HCT116 (cell line): ENCODE measurements around the gene ANKRD36C. TPM values are rescaled to one million over a fixed set of nuclear protein-coding genes. Genes with fewer than 3 reads are reported as not detected.
"Not testable (repeated sequence)": the region's sequence is repeated elsewhere in the genome, so short reads cannot be mapped to it uniquely, and the experiment has no call there.

Experiments
- ATAC-seq: fragments of 200-7000 bp; cut with Tn5 transposase; 2 replicates; pipeline ENCODE4 v1.9.1; 2020; ENCODE audit warnings: mild to moderate bottlenecking, moderate library complexity
- BruUV-seq: library from RNA; stranded (reverse); fragments of 400-500 nt; replicated peaks from 2 replicates; lab custom pipeline; 2021; lab: Mats Ljungman, UMichigan
- CTCF ChIA-PET: fragments of 300-600 bp; sonication (Branson Sonifier 250); formaldehyde crosslinking; loops from one replicate; lab custom pipeline; 2021; ENCODE audit warnings: antibody characterized with exemption; lab: Charles Lee
- POLR2A ChIA-PET: fragments of 300-600, 350-600 bp; sonication (Branson Sonifier 250); formaldehyde crosslinking; loops from one replicate; lab custom pipeline; 2021; ENCODE audit warnings: antibody characterized with exemption; lab: Charles Lee
- RAD21 ChIA-PET, 2 experiments: fragments of 300-600 bp; sonication (Branson Sonifier 250); formaldehyde crosslinking; loops; one replicate each; lab custom pipeline; 2023; ENCODE audit warnings: low total read pairs in 2 of 2; ENCODE audit not compliant: uncharacterized antibody in 2 of 2, unreplicated experiment in 2 of 2, low non-redundant PET in 1 of 2; lab: Charles Lee
- DNase-seq: peaks from one replicate; pipeline ENCODE4 v3.0.0-alpha.2; 2010; ENCODE audit warnings: low read depth, low spot score
- H2AFZ ChIP-seq: fragments of 200-600 bp; shearing (Covaris generic), sonication (generic); 2 replicates; pipeline ENCODE4 v1.6.1; 2017; ENCODE audit warnings: low read depth, mixed run types, mixed read lengths, antibody characterized with exemption, low read length; ENCODE audit not compliant: poor library complexity, severe bottlenecking
- H3K27ac ChIP-seq: 2 replicates; pipeline ENCODE4 v1.5.1; 2012; ENCODE audit warnings: low read depth, low read length
- H3K27me3 ChIP-seq: fragments of 200-600 bp; sonication (generic); 2 replicates; pipeline ENCODE4 v1.6.1; 2016; ENCODE audit warnings: mixed run types, low read length, mixed read lengths; ENCODE audit not compliant: insufficient read depth
- H3K36me3 ChIP-seq, 2 experiments: fragments of 200-500 bp in 1 of 2; fragments of 200-600 bp in 1 of 2; sonication (Bioruptor generic) in 1 of 2; sonication (generic) in 1 of 2; 2 replicates each; pipeline versions ENCODE4 v1.5.1 to v1.6.1; 2014 to 2016; ENCODE audit warnings: low read length in 2 of 2, inconsistent platforms in 1 of 2, mixed read lengths in 1 of 2, mixed run types in 1 of 2; ENCODE audit not compliant: insufficient read depth in 2 of 2, control insufficient read depth in 1 of 2
- H3K4me1 ChIP-seq, 2 experiments: fragments of 200-600 bp in 1 of 2; sonication (generic) in 1 of 2; 2 replicates each; pipeline versions ENCODE4 v1.5.1 to v1.6.1; 2012 to 2017; ENCODE audit warnings: low read length in 2 of 2, inconsistent platforms in 1 of 2, mild to moderate bottlenecking in 1 of 2, mixed read lengths in 1 of 2, mixed run types in 1 of 2, moderate library complexity in 1 of 2; ENCODE audit not compliant: insufficient read depth in 2 of 2, control insufficient read depth in 1 of 2
- H3K4me2 ChIP-seq: fragments of 200-600 bp; sonication (generic); 2 replicates; pipeline ENCODE4 v1.6.1; 2017; ENCODE audit warnings: mixed run types, low read length, mixed read lengths
- H3K4me3 ChIP-seq, 2 experiments: fragments of 200-600 bp in 1 of 2; sonication (generic) in 1 of 2; replicated peaks in 1 of 2; 2 replicates each; pipeline ENCODE4 v1.5.1; 2011 to 2016; ENCODE audit warnings: low read length in 2 of 2, control low read depth in 1 of 2, low read depth in 1 of 2, mild to moderate bottlenecking in 1 of 2, mixed read lengths in 1 of 2, mixed run types in 1 of 2
- H3K79me2 ChIP-seq: fragments of 200-600 bp; sonication (generic); 2 replicates; pipeline ENCODE4 v1.6.1; 2017; ENCODE audit warnings: mild to moderate bottlenecking, mixed run types, low read length, moderate library complexity, mixed read lengths; ENCODE audit not compliant: insufficient read depth
- H3K9ac ChIP-seq: fragments of 200-600 bp; sonication (generic); 2 replicates; pipeline ENCODE4 v1.6.1; 2016; ENCODE audit warnings: low read length, mixed read lengths
- H3K9me2 ChIP-seq: fragments of 200-600 bp; sonication (generic), shearing (Covaris generic); 2 replicates; pipeline ENCODE4 v1.6.1; 2017; ENCODE audit warnings: mixed run types, mild to moderate bottlenecking, moderate library complexity; ENCODE audit not compliant: insufficient read depth
- H3K9me3 ChIP-seq, 2 experiments: fragments of 200-500 bp in 1 of 2; fragments of 200-600 bp in 1 of 2; sonication (Bioruptor generic) in 1 of 2; sonication (generic) in 1 of 2; 2 replicates each; pipeline ENCODE4 v1.6.1; 2014 to 2017; ENCODE audit warnings: low read length in 2 of 2, mixed read lengths in 2 of 2, inconsistent platforms in 1 of 2, low read depth in 1 of 2, mild to moderate bottlenecking in 1 of 2, mixed run types in 1 of 2, moderate library complexity in 1 of 2; ENCODE audit not compliant: control insufficient read depth in 1 of 2, insufficient read depth in 1 of 2
- H4K20me1 ChIP-seq: fragments of 200-600 bp; sonication (generic), shearing (Covaris generic); 2 replicates; pipeline ENCODE4 v1.6.1; 2017; ENCODE audit warnings: mixed run types, mild to moderate bottlenecking, moderate library complexity; ENCODE audit not compliant: insufficient read depth
- CBX3 ChIP-seq: IDR thresholded peaks from 2 replicates; pipeline ENCODE4 v1.6.1; 2012; ENCODE audit warnings: low read depth
- CEBPB ChIP-seq: IDR thresholded peaks from 2 replicates; pipeline ENCODE4 v1.6.1; 2012; ENCODE audit warnings: low read depth
- FOSL1 ChIP-seq: IDR thresholded peaks from 2 replicates; pipeline ENCODE4 v1.6.1; 2012; ENCODE audit warnings: low read depth
- JUND ChIP-seq: IDR thresholded peaks from 2 replicates; pipeline ENCODE4 v1.6.1; 2012
- POLR2A ChIP-seq: IDR thresholded peaks from 2 replicates; pipeline ENCODE4 v1.7.0; 2011; ENCODE audit warnings: borderline replicate concordance; ENCODE audit not compliant: insufficient read depth, insufficient read length; ENCODE audit errors: extremely low read depth
- RAD21 ChIP-seq: IDR thresholded peaks from 2 replicates; pipeline ENCODE4 v1.6.1; 2012; ENCODE audit warnings: low read depth, mild to moderate bottlenecking
- SP1 ChIP-seq: IDR thresholded peaks from 2 replicates; pipeline ENCODE4 v1.6.1; 2012; ENCODE audit warnings: low read depth
- SRF ChIP-seq: IDR thresholded peaks from 2 replicates; pipeline ENCODE4 v1.6.1; 2012; ENCODE audit warnings: low read depth
- TCF7L2 ChIP-seq: IDR thresholded peaks from 2 replicates; pipeline ENCODE4 v1.7.0; 2011; ENCODE audit warnings: borderline replicate concordance, inconsistent platforms; ENCODE audit not compliant: insufficient read depth, insufficient read length; ENCODE audit errors: extremely low read depth
- intact Hi-C: fragments of 100-400 bp; cut with micrococcal nuclease; formaldehyde crosslinking; loops from 2 replicates; pipeline ENCODE4 v1.10.0; 2022
- total RNA-seq: library from RNA; stranded (reverse); gene quantifications from one replicate; pipeline ENCODE4 v1.2.1, GENCODE V29; 2021; ENCODE audit not compliant: unreplicated experiment
- TF ChIP-seq, protein P1 (sequence below): IDR thresholded peaks from 2 replicates; pipeline ENCODE4 v1.6.1; 2012
- TF ChIP-seq, protein P2 (sequence below): IDR thresholded peaks from 2 replicates; pipeline ENCODE4 v1.6.1; 2012
- TF ChIP-seq, protein P3 (sequence below): IDR thresholded peaks from 2 replicates; pipeline ENCODE4 v1.6.1; 2011; ENCODE audit warnings: mild to moderate bottlenecking, low read length, moderate library complexity; ENCODE audit not compliant: insufficient replicate concordance; ENCODE audit errors: extremely low read depth

The ANKRD36C gene
- total RNA-seq, 1 experiment from 2014 or later, result 17.7 TPM

DNA sequence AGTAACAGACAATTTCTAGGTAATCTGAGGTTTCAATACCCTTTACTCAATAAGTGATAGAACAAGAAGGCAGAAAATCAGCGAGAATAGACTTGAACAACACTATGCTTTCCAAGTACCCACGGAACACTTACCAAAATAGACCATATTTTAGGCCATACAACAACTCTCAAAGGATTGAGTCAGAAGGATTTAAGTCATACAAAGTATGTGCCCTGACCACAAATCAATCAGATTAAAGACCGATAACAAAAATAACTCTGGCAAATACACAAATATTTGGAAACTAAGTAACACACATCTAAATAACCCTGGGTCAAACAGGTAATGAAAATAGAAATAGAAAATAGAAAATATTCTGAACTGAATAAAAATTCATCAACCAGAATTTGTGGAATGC is 129.5 kb downstream of the ANKRD36C start:
- H3K27ac ChIP-seq, H3K79me2 ChIP-seq, POLR2A ChIA-PET, intact Hi-C loops, H3K9me3 ChIP-seq, H3K9me2 ChIP-seq, H3K4me1 ChIP-seq, ATAC-seq, H2AFZ ChIP-seq, RAD21 ChIA-PET, CTCF ChIA-PET, BruUV-seq, H3K36me3 ChIP-seq, DNase-seq, H3K9ac ChIP-seq, H4K20me1 ChIP-seq, H3K27me3 ChIP-seq, H3K4me3 ChIP-seq: not testable (repeated sequence)
- peak overlapping the region; percentile 32 for H3K4me2 ChIP-seq

DNA sequence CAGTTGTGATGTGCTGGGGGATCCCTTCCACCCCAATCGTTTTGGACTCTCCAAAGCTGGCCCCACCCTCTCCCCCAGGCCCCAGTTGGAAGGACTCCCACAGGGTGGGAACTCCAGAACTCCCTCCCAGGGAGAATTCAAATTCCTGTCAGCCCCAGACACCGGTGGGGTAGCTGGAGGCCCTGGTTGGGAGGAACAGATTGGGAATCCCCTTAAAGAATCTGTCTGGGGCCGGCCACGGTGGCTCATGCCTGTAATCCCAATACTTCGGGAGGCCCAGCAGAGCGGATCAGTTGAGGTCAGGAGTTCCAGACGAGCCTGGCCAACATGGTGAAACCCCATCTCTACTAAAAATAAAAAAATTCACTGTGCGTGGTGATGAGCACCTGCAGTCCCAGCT is 155.5 kb downstream of the ANKRD36C start:
- Histone ChIP-seq H3K4me2 (no peak overlapping the region), H3K27ac (no peak overlapping the region), H2AFZ (no peak overlapping the region), H3K9me3 (no peaks in the 10 kb centered on the region), H4K20me1 (no peaks in the 10 kb centered on the region), H3K9me2 (no peaks in the 10 kb centered on the region), H3K36me3 (no peaks in the 10 kb centered on the region), H3K9ac (no peak overlapping the region), H3K27me3 (no peaks in the 10 kb centered on the region), H3K4me3 (no peak overlapping the region), H3K79me2 (no peaks in the 10 kb centered on the region), H3K4me1 (no peaks in the 10 kb centered on the region)
- BruUV-seq, result no TSS peak
- ATAC-seq (no peak), DNase-seq (no peak)
- CTCF ChIA-PET, result interaction anchor here (0.7 kb wide), 1 partner anchor 423 kb away, joined by 4 read pairs; no protein-coding TSS in a partner anchor
- TF ChIP-seq TCF7L2 (no peak), CBX3 (no peak), POLR2A (no peak), RAD21 (no peak), FOSL1 (no peak), CEBPB (no peak), SP1 (no peak), SRF (no peak), JUND (no peak)
- TF ChIP-seq, protein P1, sequence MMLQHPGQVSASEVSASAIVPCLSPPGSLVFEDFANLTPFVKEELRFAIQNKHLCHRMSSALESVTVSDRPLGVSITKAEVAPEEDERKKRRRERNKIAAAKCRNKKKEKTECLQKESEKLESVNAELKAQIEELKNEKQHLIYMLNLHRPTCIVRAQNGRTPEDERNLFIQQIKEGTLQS, result no peak
- TF ChIP-seq, protein P2, sequence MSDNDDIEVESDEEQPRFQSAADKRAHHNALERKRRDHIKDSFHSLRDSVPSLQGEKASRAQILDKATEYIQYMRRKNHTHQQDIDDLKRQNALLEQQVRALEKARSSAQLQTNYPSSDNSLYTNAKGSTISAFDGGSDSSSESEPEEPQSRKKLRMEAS, result no peak
- TF ChIP-seq, protein P3, sequence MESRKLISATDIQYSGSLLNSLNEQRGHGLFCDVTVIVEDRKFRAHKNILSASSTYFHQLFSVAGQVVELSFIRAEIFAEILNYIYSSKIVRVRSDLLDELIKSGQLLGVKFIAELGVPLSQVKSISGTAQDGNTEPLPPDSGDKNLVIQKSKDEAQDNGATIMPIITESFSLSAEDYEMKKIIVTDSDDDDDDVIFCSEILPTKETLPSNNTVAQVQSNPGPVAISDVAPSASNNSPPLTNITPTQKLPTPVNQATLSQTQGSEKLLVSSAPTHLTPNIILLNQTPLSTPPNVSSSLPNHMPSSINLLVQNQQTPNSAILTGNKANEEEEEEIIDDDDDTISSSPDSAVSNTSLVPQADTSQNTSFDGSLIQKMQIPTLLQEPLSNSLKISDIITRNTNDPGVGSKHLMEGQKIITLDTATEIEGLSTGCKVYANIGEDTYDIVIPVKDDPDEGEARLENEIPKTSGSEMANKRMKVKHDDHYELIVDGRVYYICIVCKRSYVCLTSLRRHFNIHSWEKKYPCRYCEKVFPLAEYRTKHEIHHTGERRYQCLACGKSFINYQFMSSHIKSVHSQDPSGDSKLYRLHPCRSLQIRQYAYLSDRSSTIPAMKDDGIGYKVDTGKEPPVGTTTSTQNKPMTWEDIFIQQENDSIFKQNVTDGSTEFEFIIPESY, result no peak
- RAD21 ChIA-PET, result no interaction called here
- POLR2A ChIA-PET, result no interaction called here
- intact Hi-C loops, result no loop called here

DNA sequence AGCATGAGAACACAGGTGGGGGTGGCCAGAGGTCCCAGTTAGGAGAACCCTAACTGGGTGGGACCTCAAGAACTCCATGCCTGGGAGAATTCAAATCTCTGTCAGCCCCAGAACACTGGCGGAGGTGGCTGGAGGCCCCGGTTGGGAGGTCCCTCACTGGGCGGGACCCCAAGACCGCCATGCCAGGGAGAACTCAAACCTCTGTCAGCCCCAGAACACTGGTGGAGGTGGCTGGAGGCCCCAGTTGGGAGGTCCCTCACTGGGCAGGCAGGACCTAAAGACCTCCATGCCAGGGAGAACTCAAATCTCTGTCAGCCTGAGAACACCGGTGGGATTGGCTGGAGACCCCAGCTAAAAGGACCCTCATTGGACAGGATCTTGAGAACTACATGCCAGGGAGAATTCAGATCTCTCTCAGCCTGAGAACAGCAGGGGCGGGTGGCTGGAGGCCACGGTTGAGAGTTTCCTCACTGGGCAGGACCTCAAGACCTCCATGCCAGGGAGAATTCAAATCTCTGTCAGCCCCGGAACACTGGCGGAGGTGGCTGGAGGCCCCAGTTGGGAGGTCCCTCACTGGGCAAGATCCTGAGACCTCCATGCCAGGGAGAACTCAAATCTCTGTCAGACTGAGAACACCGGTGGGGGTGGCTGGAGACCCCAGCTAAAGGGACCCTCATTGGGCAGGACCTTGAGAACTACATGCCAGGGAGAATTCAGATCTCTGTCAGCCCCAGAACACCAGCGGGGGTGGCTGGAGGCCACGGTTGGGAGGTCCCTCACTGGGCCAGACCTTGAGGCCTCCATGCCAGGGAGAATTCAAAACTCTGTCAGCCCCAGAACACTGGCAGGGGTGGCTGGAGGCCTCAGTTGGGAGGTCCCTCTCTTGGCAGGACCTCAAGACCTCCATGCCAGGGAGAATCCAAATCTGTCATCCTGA is 157.3 kb downstream of the ANKRD36C start:
- H3K36me3 ChIP-seq, H3K4me2 ChIP-seq, H3K9ac ChIP-seq, H3K27ac ChIP-seq, CTCF ChIA-PET, intact Hi-C loops, H3K9me2 ChIP-seq, H3K4me1 ChIP-seq, ATAC-seq, H4K20me1 ChIP-seq, H3K4me3 ChIP-seq, H3K27me3 ChIP-seq, H3K9me3 ChIP-seq, BruUV-seq, POLR2A ChIA-PET, H2AFZ ChIP-seq, DNase-seq, H3K79me2 ChIP-seq, RAD21 ChIA-PET: not testable (repeated sequence)
